ENCODE data around the gene PTPRM. TPM values are rescaled to one million over a fixed set of nuclear protein-coding genes. Genes with fewer than 3 reads are reported as not detected.

Gene PTPRM
- total and polyA plus RNA-seq, 4 donors: 9.2 to 23.0 (median 12.7) TPM

DNA sequence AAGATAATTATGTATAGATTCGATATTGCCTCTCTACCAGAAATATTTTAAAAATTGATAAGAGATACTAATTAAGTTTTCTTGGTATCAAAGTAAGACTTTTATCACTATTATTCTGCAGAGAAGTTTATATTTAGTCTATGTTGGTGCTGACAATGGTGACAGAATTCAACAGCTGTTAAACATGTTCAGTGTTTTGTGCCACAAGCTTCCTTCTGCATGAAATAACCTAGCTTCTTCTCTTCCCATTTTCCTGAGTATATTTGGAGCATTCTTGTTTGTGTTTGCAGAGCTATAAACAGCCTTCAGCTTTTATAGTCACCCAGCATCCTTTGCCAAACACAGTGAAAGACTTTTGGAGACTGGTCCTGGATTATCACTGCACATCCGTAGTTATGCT is 812.9 kb downstream of the PTPRM start:
- Histone ChIP-seq H3K36me3 (ENCODE audit: control insufficient read depth in 4 of 4, insufficient read depth in 3 of 4, low read depth in 1 of 4, low read length in 3 of 4) (peaks cover 0 to 10% (median 5%) of the 10 kb centered on the region in 4 donors), H3K9ac (ENCODE audit: low read depth in 1 of 2, low read length in 2 of 2) (no peak overlapping the region), H3K9me3 (ENCODE audit: control insufficient read depth in 4 of 4, low read length in 3 of 4) (no peaks in the 10 kb centered on the region), H3K27ac (ENCODE audit: low read depth in 1 of 2, low read length in 2 of 2) (no peak overlapping the region), H3K4me1 (ENCODE audit: control insufficient read depth in 4 of 4, insufficient read depth in 4 of 4, low read length in 3 of 4) (no peaks in the 10 kb centered on the region), H3K4me3 (ENCODE audit: low read depth in 1 of 3, low read length in 3 of 3) (no peak overlapping the region), H3K27me3 (ENCODE audit: control insufficient read depth in 4 of 4, insufficient read depth in 4 of 4, low read length in 3 of 4) (no peaks in the 10 kb centered on the region)
- no peak for TF ChIP-seq HNF4A (conservative IDR thresholded peaks at IDR 0.05)
- no peak for TF ChIP-seq MAX (IDR thresholded peaks at IDR 0.05)
- TF ChIP-seq NR2F2 (IDR thresholded peaks at IDR 0.05): no peak
- TF ChIP-seq RAD21 (IDR thresholded peaks at IDR 0.05): no peak
- no peak for TF ChIP-seq GABPA (IDR thresholded peaks at IDR 0.05 in 1 of 2, conservative IDR thresholded peaks at IDR 0.05 in 1 of 2)
- no peak for TF ChIP-seq YY1 (IDR thresholded peaks at IDR 0.05)
- no peak for TF ChIP-seq EGR1 (IDR thresholded peaks at IDR 0.05; ENCODE audit: low read depth in 2 of 2)
- no peak for TF ChIP-seq CTCF (IDR thresholded peaks at IDR 0.05; ENCODE audit: low read depth, low read length, missing input control)
- no peak for TF ChIP-seq TAF1 (conservative IDR thresholded peaks at IDR 0.05)
- TF ChIP-seq FOXA2 (IDR thresholded peaks at IDR 0.05): no peak
- no peak for TF ChIP-seq JUND (IDR thresholded peaks at IDR 0.05)
- no peak for TF ChIP-seq REST (IDR thresholded peaks at IDR 0.05)
- TF ChIP-seq HNF4G (IDR thresholded peaks at IDR 0.05): no peak
- TF ChIP-seq FOXA1 (IDR thresholded peaks at IDR 0.05): no peak
- 87% methylated on average over 2 of the region's 2 CpGs for WGBS
- DNase-seq (ENCODE audit: low spot score): no peak

GRCh38 chr18:8380926-8381325 is 813.8 kb downstream of the PTPRM start:
- no peak for DNase-seq (ENCODE audit: low spot score)
- H3K36me3 ChIP-seq (ENCODE audit: control insufficient read depth in 4 of 4, insufficient read depth in 3 of 4, low read depth in 1 of 4, low read length in 3 of 4): peaks cover 0 to 10% (median 5%) of the 10 kb centered on the region in 4 donors
- no peaks in the 10 kb centered on the region for H3K27me3 ChIP-seq (ENCODE audit: control insufficient read depth in 4 of 4, insufficient read depth in 4 of 4, low read length in 3 of 4)
- H3K9ac ChIP-seq (ENCODE audit: low read depth in 1 of 2, low read length in 2 of 2): no peak overlapping the region
- H3K4me1 ChIP-seq (ENCODE audit: control insufficient read depth in 4 of 4, insufficient read depth in 4 of 4, low read length in 3 of 4): no peaks in the 10 kb centered on the region
- WGBS: 94% methylated on average over 2 of the region's 2 CpGs
- no peak overlapping the region for H3K4me3 ChIP-seq (ENCODE audit: low read depth in 1 of 3, low read length in 3 of 3)
- H3K27ac ChIP-seq (ENCODE audit: low read depth in 1 of 2, low read length in 2 of 2): no peak overlapping the region
- H3K9me3 ChIP-seq (ENCODE audit: control insufficient read depth in 4 of 4, low read length in 3 of 4): no peaks in the 10 kb centered on the region
- TF ChIP-seq FOXA1 (IDR thresholded peaks at IDR 0.05) (no peak), RXRA (IDR thresholded peaks at IDR 0.05) (no peak), RAD21 (IDR thresholded peaks at IDR 0.05) (no peak), TAF1 (conservative IDR thresholded peaks at IDR 0.05) (no peak), HNF4G (IDR thresholded peaks at IDR 0.05) (no peak), NR2F2 (IDR thresholded peaks at IDR 0.05) (no peak), YY1 (IDR thresholded peaks at IDR 0.05) (no peak), CTCF (IDR thresholded peaks at IDR 0.05; ENCODE audit: low read depth, low read length, missing input control) (no peak), ZBTB33 (IDR thresholded peaks at IDR 0.05) (no peak), HNF4A (conservative IDR thresholded peaks at IDR 0.05) (no peak), FOXA2 (IDR thresholded peaks at IDR 0.05) (no peak), SP1 (IDR thresholded peaks at IDR 0.05) (no peak), REST (IDR thresholded peaks at IDR 0.05) (no peak), EGR1 (IDR thresholded peaks at IDR 0.05; ENCODE audit: low read depth in 2 of 2) (no peak), GABPA (IDR thresholded peaks at IDR 0.05 in 1 of 2, conservative IDR thresholded peaks at IDR 0.05 in 1 of 2) (no peak), JUND (IDR thresholded peaks at IDR 0.05) (no peak)
- TF ChIP-seq, protein P1, sequence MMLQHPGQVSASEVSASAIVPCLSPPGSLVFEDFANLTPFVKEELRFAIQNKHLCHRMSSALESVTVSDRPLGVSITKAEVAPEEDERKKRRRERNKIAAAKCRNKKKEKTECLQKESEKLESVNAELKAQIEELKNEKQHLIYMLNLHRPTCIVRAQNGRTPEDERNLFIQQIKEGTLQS (IDR thresholded peaks at IDR 0.05): no peak
